HepG2 (cell line): ENCODE results near the gene APOL2. TPM values are rescaled to one million over a fixed set of nuclear protein-coding genes. Genes with fewer than 3 reads are reported as not detected.

Experiments
- AGO2 ChIP-seq: fragments of 200-400 bp; formaldehyde crosslinking; optimal IDR thresholded peaks from 2 replicates; pipeline ENCODE3; 2017; ENCODE audit warnings: mild to moderate bottlenecking, low read depth, low read length, moderate library complexity
- BCL3 ChIP-seq: sonication (generic); formaldehyde crosslinking; IDR thresholded peaks from 2 replicates; pipeline ENCODE4 v1.5.1; 2020; ENCODE audit warnings: mild to moderate bottlenecking, missing genetic modification reagents, moderate library complexity
- CBX2 ChIP-seq, 2 experiments: fragments of 200-600 bp in 1 of 2; sonication (generic); formaldehyde crosslinking in 1 of 2; IDR thresholded peaks; 2 replicates each; pipeline versions ENCODE4 v1.7.0 to v1.8.1; 2018 to 2022; ENCODE audit warnings: low read depth in 2 of 2, low read length in 1 of 2, mild to moderate bottlenecking in 1 of 2, missing genetic modification reagents in 1 of 2
- CC2D1A ChIP-seq: sonication (generic); formaldehyde crosslinking; IDR thresholded peaks from 2 replicates; pipeline ENCODE4 v1.8.1; 2023; ENCODE audit warnings: mild to moderate bottlenecking, missing genetic modification reagents
- HMGXB3 ChIP-seq: sonication (generic); formaldehyde crosslinking; IDR thresholded peaks from 2 replicates; pipeline ENCODE4 v1.4.0; 2020; ENCODE audit warnings: missing genetic modification reagents, borderline replicate concordance
- KLF16 ChIP-seq, 2 experiments: sonication (generic) in 1 of 2; formaldehyde crosslinking in 1 of 2; IDR thresholded peaks; 2 replicates each; pipeline versions ENCODE4 v1.6.1 to v1.8.0; 2016 to 2023; ENCODE audit warnings: missing genetic modification reagents in 2 of 2, missing compliant biosample characterization in 1 of 2
- LCORL ChIP-seq, 2 experiments: fragments of 450-650 bp in 1 of 2; sonication (generic) in 1 of 2; formaldehyde crosslinking in 1 of 2; IDR thresholded peaks; 2 replicates each; pipeline versions ENCODE4 v1.5.0 to v1.6.1; 2017 to 2020; ENCODE audit warnings: antibody characterized with exemption in 1 of 2, missing genetic modification reagents in 1 of 2
- MZF1 ChIP-seq: sonication (generic); formaldehyde crosslinking; IDR thresholded peaks from 2 replicates; pipeline ENCODE4 v1.8.1; 2023; ENCODE audit warnings: mild to moderate bottlenecking, missing genetic modification reagents, borderline replicate concordance
- NFATC3 ChIP-seq: sonication (generic); formaldehyde crosslinking; IDR thresholded peaks from 2 replicates; pipeline ENCODE4 v1.5.1; 2020; ENCODE audit warnings: mild to moderate bottlenecking, missing genetic modification reagents
- NPAS2 ChIP-seq: sonication (generic); formaldehyde crosslinking; IDR thresholded peaks from 2 replicates; pipeline ENCODE4 v1.8.0; 2022; ENCODE audit warnings: mild to moderate bottlenecking, missing genetic modification reagents, borderline replicate concordance
- PTBP1 ChIP-seq: fragments of 200-400 bp; formaldehyde crosslinking; IDR thresholded peaks from 2 replicates; pipeline ENCODE4 v1.6.1; 2018; ENCODE audit warnings: low read length, low read depth; ENCODE audit not compliant: poor library complexity, severe bottlenecking
- SYNCRIP ChIP-seq: fragments of 200-400 bp; formaldehyde crosslinking; IDR thresholded peaks from 2 replicates; pipeline ENCODE4 v1.6.1; 2018; ENCODE audit warnings: mild to moderate bottlenecking, low read depth, low read length; ENCODE audit not compliant: insufficient read depth
- TBX3 ChIP-seq: fragments of 450-650 bp; IDR thresholded peaks from 2 replicates; pipeline ENCODE4 v1.6.1; 2017; ENCODE audit warnings: antibody characterized with exemption, mild to moderate bottlenecking, inconsistent platforms, borderline replicate concordance
- WIZ ChIP-seq: sonication (generic); formaldehyde crosslinking; IDR thresholded peaks from 2 replicates; pipeline ENCODE4 v1.5.1; 2020; ENCODE audit warnings: mild to moderate bottlenecking, missing genetic modification reagents
- ZBTB43 ChIP-seq: sonication (generic); formaldehyde crosslinking; conservative IDR thresholded peaks from 2 replicates; pipeline ENCODE4 v1.4.0; 2020; ENCODE audit warnings: missing genetic modification reagents
- ZNF124 ChIP-seq: sonication (generic); formaldehyde crosslinking; IDR thresholded peaks from 2 replicates; pipeline ENCODE4 v1.4.0; 2020; ENCODE audit warnings: missing genetic modification reagents
- ZNF432 ChIP-seq: sonication (generic); formaldehyde crosslinking; IDR thresholded peaks from 2 replicates; pipeline ENCODE4 v1.5.0; 2020; ENCODE audit warnings: missing genetic modification reagents, mild to moderate bottlenecking, borderline replicate concordance
- ZNF557 ChIP-seq: sonication (generic); formaldehyde crosslinking; IDR thresholded peaks from 2 replicates; pipeline ENCODE4 v1.4.0; 2020; ENCODE audit warnings: missing genetic modification reagents
- ZNF644 ChIP-seq: IDR thresholded peaks from 2 replicates; pipeline ENCODE4 v1.6.1; 2016; ENCODE audit warnings: low read depth
- polyA plus RNA-seq, 8 experiments: library from polyadenylated mRNA; depleted of rRNA in 3 of 8; stranded (reverse) in 7 of 8; unstranded in 1 of 8; fragments of >200 nt; fragmentation: Illumina TruSeq in 4 of 8; extraction: Trizol in 4 of 8; gene quantifications; 2 replicates each; pipeline versions ENCODE4 v1.2.1 to v1.2.3, GENCODE V29; 2011 to 2016; ENCODE audit warnings: low read depth in 4 of 8, missing spikeins in 1 of 8, mixed read lengths in 1 of 8; ENCODE audit not compliant: insufficient read depth in 1 of 8
- total RNA-seq, 5 experiments: library from RNA; depleted of rRNA; stranded (reverse); fragments of >200 nt; fragmentation: Illumina TruSeq; extraction: Trizol; gene quantifications; 2 replicates each; pipeline ENCODE4 v1.2.3, GENCODE V29; 2016; ENCODE audit warnings: low read depth in 1 of 5
- TF ChIP-seq, protein P1 (sequence below): fragments of 450-650 bp; IDR thresholded peaks from 2 replicates; pipeline ENCODE4 v1.6.1; 2017; ENCODE audit warnings: mild to moderate bottlenecking

APOL2 gene
- total and polyA plus RNA-seq, 2 of the 13 experiments (the other 11 are each of a cell fraction or from before 2014, with no cell fraction given) = 28.7 to 51.2 TPM

DNA sequence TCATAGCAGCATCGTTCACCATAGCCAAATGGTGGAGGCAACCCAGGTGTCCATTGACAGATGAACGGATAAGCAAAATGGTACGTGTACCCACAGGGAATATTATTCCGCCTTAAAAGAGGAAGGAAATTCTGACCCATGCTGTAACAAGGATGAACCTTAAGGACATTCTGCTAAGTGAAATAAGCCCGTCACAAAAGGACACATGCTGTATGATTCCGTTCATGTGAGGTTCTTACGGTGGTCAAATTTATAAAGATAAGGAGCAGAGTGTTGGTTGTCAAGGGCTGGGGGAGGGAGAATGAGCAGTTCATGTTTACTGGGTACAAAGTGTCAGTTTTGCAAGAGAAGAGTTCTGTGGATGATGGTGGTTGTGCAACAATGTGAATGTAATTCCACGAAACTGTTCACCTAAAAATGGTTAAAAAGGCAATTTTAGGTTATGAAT lies 39.9 kb upstream of the APOL2 start (continued):
- TF ChIP-seq WIZ (peak; percentile 34; the same call in 1 of the 2 replicates), NFATC3 (CRISPR knock-in tag) (no peak), PTBP1 (no peak), ZNF644 (CRISPR knock-in tag) (peak; percentile 41; the same call in 1 of the 2 replicates), SYNCRIP (no peak), TBX3 (peak; percentile 44; the same call in 1 of the 2 replicates), ZNF124 (CRISPR knock-in tag) (no peak), MZF1 (CRISPR knock-in tag) (no peak), KLF16 (CRISPR knock-in tag; IDR thresholded peaks at IDR 0.05) (peak in 1 of 2 experiments; percentile 71; a peak in 1 of 4 replicates), AGO2 (peak; percentile 39), ZNF432 (CRISPR knock-in tag) (no peak), LCORL (IDR thresholded peaks at IDR 0.05) (peak; percentile 71), LCORL (CRISPR knock-in tag; IDR thresholded peaks at IDR 0.05) (peak; percentile 65; the same call in 1 of the 2 replicates), NPAS2 (no peak), ZNF557 (CRISPR knock-in tag) (0 out of 2 replicates have a peak, but pooled peaks have one; percentile 55), HMGXB3 (CRISPR knock-in tag) (0 out of 2 replicates have a peak, but pooled peaks have one; percentile 21), ZBTB43 (CRISPR knock-in tag) (no peak; the same call in 1 of the 2 replicates), BCL3 (no peak), CBX2 (IDR thresholded peaks at IDR 0.05; ENCODE audit: low read depth, low read length) (no peak), CBX2 (CRISPR knock-in tag; IDR thresholded peaks at IDR 0.05; ENCODE audit: low read depth) (no peak), CC2D1A (CRISPR knock-in tag) (no peak)
- TF ChIP-seq, protein P1, sequence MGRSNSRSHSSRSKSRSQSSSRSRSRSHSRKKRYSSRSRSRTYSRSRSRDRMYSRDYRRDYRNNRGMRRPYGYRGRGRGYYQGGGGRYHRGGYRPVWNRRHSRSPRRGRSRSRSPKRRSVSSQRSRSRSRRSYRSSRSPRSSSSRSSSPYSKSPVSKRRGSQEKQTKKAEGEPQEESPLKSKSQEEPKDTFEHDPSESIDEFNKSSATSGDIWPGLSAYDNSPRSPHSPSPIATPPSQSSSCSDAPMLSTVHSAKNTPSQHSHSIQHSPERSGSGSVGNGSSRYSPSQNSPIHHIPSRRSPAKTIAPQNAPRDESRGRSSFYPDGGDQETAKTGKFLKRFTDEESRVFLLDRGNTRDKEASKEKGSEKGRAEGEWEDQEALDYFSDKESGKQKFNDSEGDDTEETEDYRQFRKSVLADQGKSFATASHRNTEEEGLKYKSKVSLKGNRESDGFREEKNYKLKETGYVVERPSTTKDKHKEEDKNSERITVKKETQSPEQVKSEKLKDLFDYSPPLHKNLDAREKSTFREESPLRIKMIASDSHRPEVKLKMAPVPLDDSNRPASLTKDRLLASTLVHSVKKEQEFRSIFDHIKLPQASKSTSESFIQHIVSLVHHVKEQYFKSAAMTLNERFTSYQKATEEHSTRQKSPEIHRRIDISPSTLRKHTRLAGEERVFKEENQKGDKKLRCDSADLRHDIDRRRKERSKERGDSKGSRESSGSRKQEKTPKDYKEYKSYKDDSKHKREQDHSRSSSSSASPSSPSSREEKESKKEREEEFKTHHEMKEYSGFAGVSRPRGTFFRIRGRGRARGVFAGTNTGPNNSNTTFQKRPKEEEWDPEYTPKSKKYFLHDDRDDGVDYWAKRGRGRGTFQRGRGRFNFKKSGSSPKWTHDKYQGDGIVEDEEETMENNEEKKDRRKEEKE = no peak
